PFSK-1 (cell line): Measurements from ENCODE around the gene SLC22A23.

Source experiments
- FOXP2 ChIP-seq: optimal IDR thresholded peaks from 2 replicates; pipeline ENCODE3; 2011; ENCODE audit warnings: borderline replicate concordance, control low read depth, inconsistent platforms; ENCODE audit not compliant: insufficient read depth; ENCODE audit errors: extremely low read length, extremely low read depth
- POLR2AphosphoS5 ChIP-seq: IDR thresholded peaks from 2 replicates; pipeline ENCODE4 v1.6.1; 2012; ENCODE audit warnings: low read depth, mild to moderate bottlenecking, control low read depth, low read length, moderate library complexity
- SIN3A ChIP-seq: IDR thresholded peaks from 2 replicates; pipeline ENCODE4 v1.6.1; 2012; ENCODE audit warnings: mild to moderate bottlenecking, low read length, moderate library complexity, borderline replicate concordance; ENCODE audit not compliant: insufficient read depth
- TAF1 ChIP-seq: IDR thresholded peaks from 2 replicates; pipeline ENCODE4 v1.6.1; 2012; ENCODE audit warnings: low read length, control low read depth, borderline replicate concordance; ENCODE audit not compliant: insufficient read depth
- TF ChIP-seq, protein P1 (sequence below), 2 experiments: IDR thresholded peaks; 2 replicates each; pipeline versions ENCODE4 v1.6.1 to v1.8.0; 2011 to 2012; ENCODE audit warnings: low read depth in 2 of 2, low read length in 2 of 2, control low read depth in 1 of 2, inconsistent platforms in 1 of 2, mild to moderate bottlenecking in 1 of 2, moderate library complexity in 1 of 2; ENCODE audit not compliant: insufficient read depth in 1 of 2

DNA sequence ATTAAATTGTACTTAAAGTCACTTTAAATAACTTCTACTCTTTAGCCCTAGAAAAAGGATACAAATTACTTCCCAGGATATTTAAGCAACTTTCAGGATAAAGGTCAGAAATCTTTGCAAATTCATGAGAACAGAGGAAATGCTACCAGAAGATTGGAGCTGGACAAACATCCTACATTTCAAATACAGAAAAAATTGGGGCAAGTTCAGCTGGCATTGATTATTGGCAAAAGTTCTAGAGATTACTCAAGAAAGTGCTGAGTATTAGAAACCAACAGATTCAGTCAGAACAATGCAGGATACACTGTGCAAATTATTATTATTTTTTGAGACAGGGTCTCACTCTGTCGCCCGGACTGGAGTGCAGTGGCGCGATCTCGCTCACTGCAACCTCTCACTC is 6.0 kb downstream of the SLC22A23 start:
- TF ChIP-seq, protein P1, sequence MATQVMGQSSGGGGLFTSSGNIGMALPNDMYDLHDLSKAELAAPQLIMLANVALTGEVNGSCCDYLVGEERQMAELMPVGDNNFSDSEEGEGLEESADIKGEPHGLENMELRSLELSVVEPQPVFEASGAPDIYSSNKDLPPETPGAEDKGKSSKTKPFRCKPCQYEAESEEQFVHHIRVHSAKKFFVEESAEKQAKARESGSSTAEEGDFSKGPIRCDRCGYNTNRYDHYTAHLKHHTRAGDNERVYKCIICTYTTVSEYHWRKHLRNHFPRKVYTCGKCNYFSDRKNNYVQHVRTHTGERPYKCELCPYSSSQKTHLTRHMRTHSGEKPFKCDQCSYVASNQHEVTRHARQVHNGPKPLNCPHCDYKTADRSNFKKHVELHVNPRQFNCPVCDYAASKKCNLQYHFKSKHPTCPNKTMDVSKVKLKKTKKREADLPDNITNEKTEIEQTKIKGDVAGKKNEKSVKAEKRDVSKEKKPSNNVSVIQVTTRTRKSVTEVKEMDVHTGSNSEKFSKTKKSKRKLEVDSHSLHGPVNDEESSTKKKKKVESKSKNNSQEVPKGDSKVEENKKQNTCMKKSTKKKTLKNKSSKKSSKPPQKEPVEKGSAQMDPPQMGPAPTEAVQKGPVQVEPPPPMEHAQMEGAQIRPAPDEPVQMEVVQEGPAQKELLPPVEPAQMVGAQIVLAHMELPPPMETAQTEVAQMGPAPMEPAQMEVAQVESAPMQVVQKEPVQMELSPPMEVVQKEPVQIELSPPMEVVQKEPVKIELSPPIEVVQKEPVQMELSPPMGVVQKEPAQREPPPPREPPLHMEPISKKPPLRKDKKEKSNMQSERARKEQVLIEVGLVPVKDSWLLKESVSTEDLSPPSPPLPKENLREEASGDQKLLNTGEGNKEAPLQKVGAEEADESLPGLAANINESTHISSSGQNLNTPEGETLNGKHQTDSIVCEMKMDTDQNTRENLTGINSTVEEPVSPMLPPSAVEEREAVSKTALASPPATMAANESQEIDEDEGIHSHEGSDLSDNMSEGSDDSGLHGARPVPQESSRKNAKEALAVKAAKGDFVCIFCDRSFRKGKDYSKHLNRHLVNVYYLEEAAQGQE (IDR thresholded peaks at IDR 0.05; ENCODE audit: insufficient read depth in 1 of 2, low read depth in 2 of 2, low read length in 2 of 2), result no peak
- TF ChIP-seq POLR2AphosphoS5 (no peak), TAF1 (no peak), SIN3A (no peak), FOXP2 (no peak)
